ENCODE measurements around the gene AIFM2.
"Not testable (repeated sequence)": the region's sequence is repeated elsewhere in the genome, so short reads cannot be mapped to it uniquely, and the experiment has no call there.

AIFM2 gene

GRCh38 chr10:70090013-70090412 lies 42.6 kb downstream of the AIFM2 start:
- no peak for DNase-seq

- no peak for DNase-seq
Measured at GRCh38 chr10:70088308-70088698, 44.3 kb downstream of the AIFM2 start.

GRCh38 chr10:70087616-70088307 lies 44.9 kb downstream of the AIFM2 start:
- no peak for DNase-seq

- no peak for DNase-seq
Measured at GRCh38 chr10:70085975-70086613, 46.5 kb downstream of the AIFM2 start.

- no peak for DNase-seq
Measured at GRCh38 chr10:70084189-70084588, 48.4 kb downstream of the AIFM2 start.

GRCh38 chr10:70080789-70081188 lies 51.8 kb downstream of the AIFM2 start:
- DNase-seq = not testable (repeated sequence)

GRCh38 chr10:70078937-70079336 lies 53.7 kb downstream of the AIFM2 start:
- DNase-seq = no peak

- DNase-seq = no peak
Measured at GRCh38 chr10:70078329-70078728, 54.3 kb downstream of the AIFM2 start.

GRCh38 chr10:70074971-70075370 lies 57.7 kb downstream of the AIFM2 start:
- no peak for DNase-seq

- no peak for DNase-seq
Measured at GRCh38 chr10:70074165-70074564, 58.5 kb downstream of the AIFM2 start.

GRCh38 chr10:70070834-70071233 lies 61.8 kb downstream of the AIFM2 start:
- no peak for DNase-seq

GRCh38 chr10:70069346-70069745 lies 63.3 kb downstream of the AIFM2 start:
- no peak for DNase-seq

GRCh38 chr10:70068925-70069324 lies 63.7 kb downstream of the AIFM2 start:
- no peak for DNase-seq

- no peak for DNase-seq
Measured at GRCh38 chr10:70067586-70067985, 65.0 kb downstream of the AIFM2 start.

- no peak for DNase-seq
Measured at GRCh38 chr10:70066190-70066589, 66.4 kb downstream of the AIFM2 start.

GRCh38 chr10:70064486-70064885 lies 68.1 kb downstream of the AIFM2 start:
- DNase-seq = no peak

GRCh38 chr10:70063418-70064098 lies 69.1 kb downstream of the AIFM2 start:
- DNase-seq = no peak

Measured in stimulated activated CD4-positive, alpha-beta T cell treated with anti-CD3 and anti-CD28 coated beads, Interleukin-12 subunit alpha, Interleukin-12 subunit beta, amount 100 ng/mL, for 4 hours (primary cell).